Measurements from ENCODE around the gene APBB2.

DNA sequence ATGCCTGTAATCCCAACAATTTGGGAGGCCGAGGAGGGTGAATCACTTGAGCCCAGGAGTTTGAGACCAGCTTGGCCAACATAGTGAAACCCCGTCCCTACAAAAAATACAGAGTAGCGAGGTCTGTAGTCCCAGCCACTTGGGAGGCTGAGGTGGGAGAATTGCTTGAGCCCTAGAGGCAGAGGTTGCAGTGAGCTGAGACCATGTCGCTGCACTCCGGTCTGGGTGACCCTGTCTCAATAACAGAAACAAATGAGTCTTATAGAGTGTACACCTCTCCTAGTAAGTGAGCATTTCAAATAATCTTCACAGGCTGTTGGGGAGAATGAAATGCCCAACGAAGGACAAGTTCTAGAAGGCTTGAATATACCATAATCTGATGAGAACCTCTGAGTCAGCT is 47.9 kb upstream of the APBB2 start:
- TF ChIP-seq CTCF (conservative IDR thresholded peaks at IDR 0.05; ENCODE audit: low read depth in 2 of 2) (no peak), POLR2AphosphoS5 (IDR thresholded peaks at IDR 0.05; ENCODE audit: low read depth) (no peak)
